Esophagus squamous epithelium (tissue), 5 donors: ENCODE results near the gene COMT. TPM values are rescaled to one million over a fixed set of nuclear protein-coding genes. Genes with fewer than 3 reads are reported as not detected.

Experiments used
- DNase-seq: peaks from one replicate; lab custom pipeline; 2025; lab: John Stamatoyannopoulos, UW
- H3K27ac ChIP-seq, 4 donors: fragments of 200-600 bp; sonication (generic); one replicate each; pipeline ENCODE4 v1.5.1; 2016 to 2019; ENCODE audit warnings: mild to moderate bottlenecking in 1 of 4
- H3K27me3 ChIP-seq, 4 donors: fragments of 200-600 bp; sonication (generic); 1 replicate in 3 of 4; 2 replicates in 1 of 4; pipeline versions ENCODE4 v1.5.1 to v1.6.0; 2017 to 2021; ENCODE audit warnings: antibody characterized with exemption in 1 of 4
- H3K36me3 ChIP-seq, 3 donors: fragments of 200-600 bp; sonication (generic); one replicate each; pipeline ENCODE4 v1.5.1; 2016 to 2019
- H3K4me1 ChIP-seq, 3 donors: fragments of 200-600 bp; sonication (generic); one replicate each; pipeline ENCODE4 v1.5.1; 2017 to 2019
- H3K4me3 ChIP-seq, 4 donors: fragments of 200-600 bp; sonication (generic); 1 replicate in 3 of 4; 2 replicates in 1 of 4; pipeline ENCODE4 v1.5.1; 2016 to 2019; ENCODE audit warnings: mild to moderate bottlenecking in 2 of 4, moderate library complexity in 1 of 4
- H3K9me3 ChIP-seq, 3 donors: fragments of 200-600 bp; sonication (generic); one replicate each; pipeline ENCODE4 v1.5.1; 2016 to 2019
- POLR2A ChIP-seq, 4 donors: fragments of 450-650 bp; IDR thresholded peaks; one replicate each; pipeline ENCODE4 v1.6.1; 2017; ENCODE audit warnings: antibody characterized with exemption in 4 of 4, mild to moderate bottlenecking in 4 of 4, moderate library complexity in 3 of 4
- WGBS, 2 donors: methylation state at CpG; one replicate each; pipeline ENCODE4 v1.1.5; 2018; 5-methylcytosine and 5-hydroxymethylcytosine counted together
- intact Hi-C: fragments of 100-400 bp; cut with DNase I; formaldehyde crosslinking; loops from one replicate; pipeline ENCODE4 v1.15.0; 2022
- total RNA-seq, 4 donors: library from RNA; depleted of rRNA; stranded (reverse); fragments of >200 nt; gene quantifications; one replicate each; pipeline ENCODE4 v1.1.0, GENCODE V29; 2016
- TF ChIP-seq, protein P1 (sequence below), 6 experiments: fragments of 450-650 bp in 4 of 6; fragments of 200-600 bp in 2 of 6; sonication (generic) in 2 of 6; IDR thresholded peaks; one replicate each; pipeline ENCODE4 v1.5.1; 2016 to 2019; ENCODE audit warnings: antibody characterized with exemption in 6 of 6, mild to moderate bottlenecking in 4 of 6, moderate library complexity in 4 of 6
- donor health status: DM: yes; HTN: yes; CAD: no.

Gene COMT
- total RNA-seq, 4 donors from 2014 or later = 210 to 422 (median 234) TPM

DNA sequence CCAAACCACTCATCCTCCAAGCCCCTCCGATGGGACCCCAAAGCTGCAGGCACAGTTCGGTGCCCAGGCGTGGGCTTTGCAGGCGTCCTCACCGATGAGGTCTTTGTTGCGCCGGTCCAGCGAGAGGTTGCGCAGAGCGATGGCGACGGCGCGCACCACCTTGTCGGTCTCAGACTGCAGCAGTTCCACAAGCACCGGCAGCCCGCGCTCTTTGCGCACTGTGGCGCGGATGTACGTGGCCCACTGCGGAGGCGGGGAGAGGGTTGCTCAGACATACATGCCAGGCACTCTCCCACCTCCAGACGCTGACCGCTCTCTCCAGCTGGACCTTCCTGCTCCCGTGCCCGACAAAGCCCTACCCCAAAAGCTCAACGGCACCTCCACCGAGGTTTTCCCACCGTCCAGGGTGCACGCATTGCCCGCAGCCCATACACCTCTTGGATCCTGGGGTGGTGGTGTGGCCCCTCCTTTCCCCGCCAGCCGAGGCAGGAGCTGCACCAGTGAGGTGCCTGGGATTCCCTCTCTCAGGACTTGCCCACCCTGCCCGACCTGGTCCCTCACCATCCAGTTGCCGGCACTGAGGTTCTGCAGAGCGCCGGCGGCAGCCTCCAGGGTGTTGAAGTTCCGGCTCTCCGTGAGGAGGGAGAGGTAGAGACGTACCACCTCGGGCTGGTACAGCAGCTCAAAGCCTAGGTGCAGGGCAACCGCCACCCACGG lies 32.1 kb downstream of the COMT start:
- Histone ChIP-seq H3K27ac (no peak overlapping the region), H3K9me3 (no peaks in the 10 kb centered on the region), H3K27me3 (no peaks in the 10 kb centered on the region), H3K36me3 (peaks cover 0 to 53% (median 0%) of the 10 kb centered on the region in 3 donors), H3K4me3 (no peak overlapping the region), H3K4me1 (peaks cover 0 to 44% (median 3%) of the 10 kb centered on the region in 3 donors)
- 94 to 100% methylated on average over 4 to 13 of the region's 46 CpGs for WGBS, 2 donors
- TF ChIP-seq, protein P1, sequence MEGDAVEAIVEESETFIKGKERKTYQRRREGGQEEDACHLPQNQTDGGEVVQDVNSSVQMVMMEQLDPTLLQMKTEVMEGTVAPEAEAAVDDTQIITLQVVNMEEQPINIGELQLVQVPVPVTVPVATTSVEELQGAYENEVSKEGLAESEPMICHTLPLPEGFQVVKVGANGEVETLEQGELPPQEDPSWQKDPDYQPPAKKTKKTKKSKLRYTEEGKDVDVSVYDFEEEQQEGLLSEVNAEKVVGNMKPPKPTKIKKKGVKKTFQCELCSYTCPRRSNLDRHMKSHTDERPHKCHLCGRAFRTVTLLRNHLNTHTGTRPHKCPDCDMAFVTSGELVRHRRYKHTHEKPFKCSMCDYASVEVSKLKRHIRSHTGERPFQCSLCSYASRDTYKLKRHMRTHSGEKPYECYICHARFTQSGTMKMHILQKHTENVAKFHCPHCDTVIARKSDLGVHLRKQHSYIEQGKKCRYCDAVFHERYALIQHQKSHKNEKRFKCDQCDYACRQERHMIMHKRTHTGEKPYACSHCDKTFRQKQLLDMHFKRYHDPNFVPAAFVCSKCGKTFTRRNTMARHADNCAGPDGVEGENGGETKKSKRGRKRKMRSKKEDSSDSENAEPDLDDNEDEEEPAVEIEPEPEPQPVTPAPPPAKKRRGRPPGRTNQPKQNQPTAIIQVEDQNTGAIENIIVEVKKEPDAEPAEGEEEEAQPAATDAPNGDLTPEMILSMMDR (IDR thresholded peaks at IDR 0.05) = no peak
- TF ChIP-seq POLR2A (IDR thresholded peaks at IDR 0.05) = no peak
- no peak for DNase-seq
- intact Hi-C loops = loop anchor here (10.0 kb wide), 1 partner anchor 141 kb away; the partner anchor contains the start of genes RANBP1 and TRMT2A

DNA sequence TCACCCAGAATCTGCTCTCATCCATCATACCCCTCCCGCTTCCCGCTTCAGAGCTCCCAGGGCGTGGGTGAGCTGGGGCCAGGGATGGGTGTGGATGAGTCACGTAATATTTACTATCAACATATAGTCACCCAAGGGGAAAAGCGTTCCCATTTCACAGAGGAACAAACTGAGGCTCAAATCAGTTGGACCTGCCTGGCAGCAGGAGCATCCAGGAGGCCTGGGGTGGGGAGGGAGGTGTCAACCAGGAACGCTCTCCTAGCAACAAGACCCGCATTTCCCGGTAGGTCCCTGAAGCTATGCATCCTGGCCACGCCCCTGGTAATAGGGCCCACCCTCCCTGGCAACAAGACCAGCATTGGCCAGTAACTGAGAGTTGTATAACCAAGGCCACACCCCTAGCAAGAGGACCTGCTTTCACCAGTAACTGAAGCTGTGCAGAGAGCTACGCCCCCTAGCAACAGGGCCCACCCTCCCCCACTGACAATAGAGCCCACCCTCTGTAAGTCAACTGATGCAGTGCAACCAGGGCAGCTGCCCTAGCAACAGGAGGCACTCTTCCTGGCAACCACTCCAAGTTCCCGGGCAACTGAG lies 32.8 kb downstream of the COMT start:
- Histone ChIP-seq H3K36me3 (peaks cover 0 to 53% (median 0%) of the 10 kb centered on the region in 3 donors), H3K4me1 (peaks cover 0 to 44% (median 3%) of the 10 kb centered on the region in 3 donors), H3K27ac (no peak overlapping the region), H3K9me3 (no peaks in the 10 kb centered on the region), H3K4me3 (no peak overlapping the region), H3K27me3 (no peaks in the 10 kb centered on the region)
- no peak for TF ChIP-seq POLR2A (IDR thresholded peaks at IDR 0.05)
- TF ChIP-seq, protein P1 (IDR thresholded peaks at IDR 0.05) = no peak
- intact Hi-C loops = loop anchor here (10.0 kb wide), 1 partner anchor 140 kb away; the partner anchor contains the start of genes RANBP1 and TRMT2A
- DNase-seq = no peak
- WGBS, 2 donors = 40 to 59% methylated on average over 1 to 2 of the region's 11 CpGs

DNA sequence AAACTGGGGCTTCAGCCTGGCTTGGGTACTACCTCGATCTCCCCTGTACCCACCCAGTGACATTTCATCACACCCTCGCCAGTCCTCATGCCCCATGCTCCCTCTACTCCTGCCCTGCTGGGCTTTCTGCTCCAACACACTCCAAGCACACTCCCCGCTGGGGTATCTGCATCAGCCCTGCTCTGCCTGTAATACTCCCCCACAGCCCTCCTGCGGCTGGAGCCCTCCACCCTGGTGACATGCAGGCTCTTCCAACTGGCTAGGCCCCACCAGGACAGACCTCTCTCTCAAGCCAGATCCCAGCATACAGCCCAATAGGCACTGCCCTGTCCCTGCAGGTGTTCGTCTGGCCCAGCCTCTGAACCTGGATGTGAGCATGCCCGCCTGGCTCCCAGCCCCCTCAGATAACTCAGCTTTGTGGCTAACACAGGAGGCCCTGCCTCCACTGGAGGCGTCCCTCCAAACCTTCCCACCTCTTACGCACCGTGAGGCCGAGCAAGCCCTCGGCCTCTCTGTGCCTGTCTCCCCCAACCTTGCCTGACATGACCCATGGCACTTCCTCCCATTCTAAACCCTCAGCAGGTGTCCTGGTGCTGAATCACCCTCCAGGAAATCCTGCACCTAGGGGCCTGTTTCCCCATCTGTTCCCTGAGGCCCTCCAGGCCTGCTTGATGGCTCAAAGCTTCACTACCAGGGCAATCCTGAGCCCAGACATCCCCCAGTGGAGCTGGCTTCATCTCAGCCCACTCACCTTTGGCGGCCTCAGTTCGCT lies 33.5 kb downstream of the COMT start:
- intact Hi-C loops = loop anchor here (10.0 kb wide), 1 partner anchor 140 kb away; the partner anchor contains the start of genes RANBP1 and TRMT2A
- TF ChIP-seq, protein P1 (IDR thresholded peaks at IDR 0.05) = no peak
- TF ChIP-seq POLR2A (IDR thresholded peaks at IDR 0.05) = no peak
- Histone ChIP-seq H3K36me3 (peaks cover 0 to 53% (median 0%) of the 10 kb centered on the region in 3 donors), H3K9me3 (no peaks in the 10 kb centered on the region), H3K4me1 (peaks cover 0 to 42% (median 3%) of the 10 kb centered on the region in 3 donors), H3K4me3 (no peak overlapping the region), H3K27ac (no peak overlapping the region), H3K27me3 (no peaks in the 10 kb centered on the region)
- WGBS, 2 donors = 69 to 70% methylated on average over 11 to 12 of the region's 13 CpGs
- no peak for DNase-seq

DNA sequence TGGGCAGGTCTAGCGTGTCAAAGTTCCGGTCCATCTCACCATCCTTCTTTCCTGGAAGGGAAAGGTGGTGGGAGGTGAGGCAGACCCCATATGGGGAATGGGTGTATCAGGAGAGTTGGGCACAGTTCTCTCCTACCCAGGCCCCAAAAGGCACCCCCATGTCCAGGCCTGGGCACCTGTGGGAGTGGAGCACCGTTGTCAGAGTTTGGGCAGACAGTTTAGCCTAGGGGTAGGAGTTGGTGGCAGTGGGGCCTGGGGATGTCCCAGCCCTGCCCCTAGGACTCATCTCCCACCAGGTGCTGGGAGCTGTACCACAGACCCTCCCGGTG lies 34.1 kb downstream of the COMT start:
- intact Hi-C loops = loop anchor here (10.0 kb wide), 1 partner anchor 139 kb away; the partner anchor contains the start of genes RANBP1 and TRMT2A
- no peak overlapping the region for H3K4me3 ChIP-seq
- H3K36me3 ChIP-seq = peaks cover 0 to 55% (median 0%) of the 10 kb centered on the region in 3 donors
- H3K27me3 ChIP-seq = no peaks in the 10 kb centered on the region
- no peaks in the 10 kb centered on the region for H3K9me3 ChIP-seq
- 63 to 75% methylated on average over 1 to 2 of the region's 4 CpGs for WGBS, 2 donors
- no peak overlapping the region for H3K27ac ChIP-seq
- peaks cover 0 to 37% (median 2%) of the 10 kb centered on the region in 3 donors for H3K4me1 ChIP-seq
- TF ChIP-seq POLR2A (IDR thresholded peaks at IDR 0.05) = no peak
- TF ChIP-seq, protein P1 (IDR thresholded peaks at IDR 0.05) = no peak
- DNase-seq = no peak
